GM23248 (cell line): ENCODE measurements around the gene GTF2IRD1.

ENCODE experiments used
- EZH2 ChIP-seq: fragments of 200-600 bp; sonication (generic); IDR thresholded peaks from 2 replicates; pipeline ENCODE4 v1.6.1; 2018; ENCODE audit warnings: antibody characterized with exemption, mild to moderate bottlenecking; ENCODE audit not compliant: insufficient read depth, poor library complexity, severe bottlenecking
- EZH2phosphoT487 ChIP-seq: fragments of 200-600 bp; sonication (generic); IDR thresholded peaks from 2 replicates; pipeline ENCODE4 v1.6.1; 2018; ENCODE audit warnings: antibody characterized with exemption, moderate library complexity, mild to moderate bottlenecking, low read depth; ENCODE audit not compliant: insufficient read depth

DNA sequence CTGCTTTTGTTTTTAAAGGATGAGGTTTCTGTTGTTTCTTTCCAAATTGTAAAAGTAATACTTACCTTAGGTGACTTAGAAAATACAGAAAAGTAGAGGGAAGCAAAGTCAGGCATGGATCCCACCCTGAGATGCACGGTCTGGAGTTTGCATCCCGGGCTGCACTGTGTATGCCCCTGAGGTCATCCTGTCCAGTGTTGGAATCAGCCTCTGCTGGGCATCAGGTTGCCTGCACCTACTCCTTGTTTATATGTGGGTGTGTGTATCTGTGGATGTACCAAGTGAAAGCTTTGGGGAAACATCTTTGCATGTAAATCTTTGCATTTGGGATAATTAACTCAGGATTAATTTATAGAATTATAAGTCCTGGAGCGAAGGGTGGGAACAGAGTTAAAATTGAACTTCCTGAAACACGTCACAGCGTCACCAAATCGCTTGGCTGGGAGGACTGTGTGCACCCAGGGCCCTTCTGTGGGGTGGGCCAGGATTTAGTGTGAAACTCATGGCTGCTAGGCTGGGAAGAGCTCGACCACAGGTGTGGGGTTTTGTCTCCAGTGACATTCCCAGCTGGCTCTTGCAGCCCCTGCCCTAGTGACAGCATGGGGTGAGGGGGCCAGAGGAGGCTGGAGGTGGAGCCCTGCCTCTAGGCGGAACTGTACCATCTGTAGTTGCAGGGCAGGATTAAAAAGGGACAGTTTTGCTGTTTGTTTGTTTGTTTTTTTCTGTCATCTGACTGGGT lies 27.9 kb downstream of the GTF2IRD1 start:
- TF ChIP-seq EZH2phosphoT487 (no peak), EZH2 (no peak)
